PFSK-1 (cell line): Measurements from ENCODE around the gene SLC29A4.

Experiments
- FOXP2 ChIP-seq: optimal IDR thresholded peaks from 2 replicates; pipeline ENCODE3; 2011; ENCODE audit warnings: borderline replicate concordance, control low read depth, inconsistent platforms; ENCODE audit not compliant: insufficient read depth; ENCODE audit errors: extremely low read length, extremely low read depth
- POLR2AphosphoS5 ChIP-seq: IDR thresholded peaks from 2 replicates; pipeline ENCODE4 v1.6.1; 2012; ENCODE audit warnings: low read depth, mild to moderate bottlenecking, control low read depth, low read length, moderate library complexity
- REST ChIP-seq, 2 experiments: IDR thresholded peaks; 2 replicates each; pipeline versions ENCODE4 v1.6.1 to v1.8.0; 2011 to 2012; ENCODE audit warnings: low read depth in 2 of 2, low read length in 2 of 2, control low read depth in 1 of 2, inconsistent platforms in 1 of 2, mild to moderate bottlenecking in 1 of 2, moderate library complexity in 1 of 2; ENCODE audit not compliant: insufficient read depth in 1 of 2
- SIN3A ChIP-seq: IDR thresholded peaks from 2 replicates; pipeline ENCODE4 v1.6.1; 2012; ENCODE audit warnings: mild to moderate bottlenecking, low read length, moderate library complexity, borderline replicate concordance; ENCODE audit not compliant: insufficient read depth
- TAF1 ChIP-seq: IDR thresholded peaks from 2 replicates; pipeline ENCODE4 v1.6.1; 2012; ENCODE audit warnings: low read length, control low read depth, borderline replicate concordance; ENCODE audit not compliant: insufficient read depth

DNA sequence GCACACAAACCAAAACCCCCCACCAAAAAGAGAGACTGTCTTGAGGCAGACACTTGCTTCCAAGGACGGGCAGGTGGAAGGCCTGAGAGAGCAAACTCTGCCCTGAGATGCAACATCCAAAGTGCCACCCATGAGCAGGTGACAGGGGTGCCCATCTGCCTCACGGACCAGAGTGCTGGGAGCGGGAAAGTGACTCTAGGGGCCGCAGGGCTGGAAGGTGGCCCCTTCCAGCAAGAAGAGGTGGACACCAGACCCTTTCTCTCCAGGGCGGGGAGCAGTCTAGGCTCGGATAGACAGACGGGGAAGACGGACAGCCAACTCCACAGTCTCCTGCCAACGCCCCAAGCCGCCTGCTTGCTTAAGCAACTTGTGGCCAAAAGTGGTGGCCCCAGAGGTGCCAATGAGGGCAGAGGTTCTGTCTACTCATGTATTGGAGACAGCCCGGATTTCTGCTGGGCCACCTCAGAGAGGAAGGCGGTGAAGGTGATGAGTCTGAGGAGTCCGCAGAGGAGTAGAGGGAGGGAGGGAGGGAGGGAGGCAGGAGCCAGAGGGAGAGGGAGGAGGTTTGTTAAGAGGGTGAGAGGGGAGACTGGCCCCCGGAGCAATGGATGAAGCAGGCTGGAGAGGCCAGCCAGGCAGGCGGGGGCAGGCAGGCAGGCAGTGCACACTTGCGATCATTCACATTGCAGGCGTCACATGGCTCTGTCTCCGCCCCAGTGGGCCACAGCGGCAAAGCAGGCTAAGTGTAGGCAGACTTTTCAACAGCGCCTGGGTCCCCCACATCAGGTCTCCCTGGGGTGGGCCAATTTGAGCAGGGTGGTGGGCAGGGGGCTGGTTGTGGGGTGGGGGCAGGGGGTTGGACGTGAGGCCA lies 65.6 kb downstream of the SLC29A4 start:
- TF ChIP-seq POLR2AphosphoS5 (no peak), SIN3A (no peak), REST (IDR thresholded peaks at IDR 0.05; ENCODE audit: insufficient read depth in 1 of 2, low read depth in 2 of 2, low read length in 2 of 2) (no peak), FOXP2 (no peak), TAF1 (no peak)
